HEK293 (cell line): ENCODE results near the gene AKAP6.

Experiments used
- ATF2 ChIP-seq: fragments of 450-650 bp; formaldehyde crosslinking; IDR thresholded peaks from 2 replicates; pipeline ENCODE4 v1.5.1; 2016; ENCODE audit warnings: missing biosample characterization, missing genetic modification characterization, low read depth
- HIC1 ChIP-seq: fragments of 450-650 bp; formaldehyde crosslinking; IDR thresholded peaks from 2 replicates; pipeline ENCODE4 v1.5.1; 2016; ENCODE audit warnings: missing biosample characterization, missing genetic modification characterization
- HOXA7 ChIP-seq: sonication (generic); formaldehyde crosslinking; IDR thresholded peaks from 2 replicates; pipeline ENCODE4 v1.8.1; 2022; ENCODE audit warnings: missing genetic modification reagents, borderline replicate concordance
- HOXC10 ChIP-seq: sonication (generic); formaldehyde crosslinking; IDR thresholded peaks from 2 replicates; pipeline ENCODE4 v1.8.1; 2023; ENCODE audit warnings: mild to moderate bottlenecking, missing genetic modification reagents
- IKZF3 ChIP-seq: fragments of 450-650 bp; IDR thresholded peaks from 2 replicates; pipeline ENCODE4 v1.5.0; 2018; ENCODE audit warnings: missing biosample characterization, mild to moderate bottlenecking, missing genetic modification characterization, moderate library complexity
- INSM2 ChIP-seq: fragments of 450-650 bp; formaldehyde crosslinking; IDR thresholded peaks from 2 replicates; pipeline ENCODE4 v1.5.1; 2016; ENCODE audit warnings: missing biosample characterization, missing genetic modification characterization
- PRDM6 ChIP-seq: fragments of 450-650 bp; formaldehyde crosslinking; IDR thresholded peaks from 2 replicates; pipeline ENCODE4 v1.5.1; 2017; ENCODE audit warnings: missing biosample characterization, missing genetic modification characterization
- SP7 ChIP-seq: fragments of 450-650 bp; formaldehyde crosslinking; IDR thresholded peaks from 2 replicates; pipeline ENCODE4 v1.5.1; 2016; ENCODE audit warnings: missing biosample characterization, missing genetic modification characterization
- ZBTB11 ChIP-seq: fragments of 450-650 bp; formaldehyde crosslinking; conservative IDR thresholded peaks from 2 replicates; pipeline ENCODE4 v1.5.1; 2016; ENCODE audit warnings: low read depth, missing biosample characterization, missing genetic modification characterization
- ZNF16 ChIP-seq: fragments of 450-650 bp; formaldehyde crosslinking; IDR thresholded peaks from 2 replicates; pipeline ENCODE4 v1.5.1; 2016; ENCODE audit warnings: low read depth, missing biosample characterization, missing genetic modification characterization
- ZNF18 ChIP-seq: fragments of 450-650 bp; formaldehyde crosslinking; IDR thresholded peaks from 2 replicates; pipeline ENCODE4 v1.5.1; 2016; ENCODE audit warnings: missing biosample characterization, missing genetic modification characterization
- ZNF239 ChIP-seq: fragments of 450-650 bp; formaldehyde crosslinking; IDR thresholded peaks from 2 replicates; pipeline ENCODE4 v1.5.1; 2016; ENCODE audit warnings: missing biosample characterization, missing genetic modification characterization
- ZNF324 ChIP-seq: fragments of 450-650 bp; formaldehyde crosslinking; IDR thresholded peaks from 2 replicates; pipeline ENCODE4 v1.5.1; 2016; ENCODE audit warnings: missing biosample characterization, missing genetic modification characterization
- ZNF398 ChIP-seq: fragments of 450-650 bp; formaldehyde crosslinking; IDR thresholded peaks from 2 replicates; pipeline ENCODE4 v1.5.1; 2017; ENCODE audit warnings: missing biosample characterization, missing genetic modification characterization
- ZNF48 ChIP-seq: fragments of 450-650 bp; formaldehyde crosslinking; IDR thresholded peaks from 2 replicates; pipeline ENCODE4 v1.5.1; 2016; ENCODE audit warnings: missing biosample characterization, missing genetic modification characterization
- ZNF501 ChIP-seq: fragments of 450-650 bp; formaldehyde crosslinking; IDR thresholded peaks from 2 replicates; pipeline ENCODE4 v1.5.1; 2016; ENCODE audit warnings: missing biosample characterization, missing genetic modification characterization
- ZNF549 ChIP-seq: fragments of 450-650 bp; IDR thresholded peaks from 2 replicates; pipeline ENCODE4 v1.5.1; 2018; ENCODE audit warnings: missing biosample characterization, missing genetic modification characterization, mild to moderate bottlenecking, inconsistent platforms, moderate library complexity
- ZNF555 ChIP-seq: fragments of 450-650 bp; formaldehyde crosslinking; conservative IDR thresholded peaks from 2 replicates; pipeline ENCODE4 v1.5.1; 2017; ENCODE audit warnings: missing biosample characterization, mild to moderate bottlenecking, missing genetic modification characterization, inconsistent platforms
- ZNF629 ChIP-seq: fragments of 450-650 bp; formaldehyde crosslinking; IDR thresholded peaks from 2 replicates; pipeline ENCODE4 v1.5.1; 2017; ENCODE audit warnings: missing biosample characterization, missing genetic modification characterization
- ZNF664 ChIP-seq: fragments of 450-650 bp; formaldehyde crosslinking; IDR thresholded peaks from 2 replicates; pipeline ENCODE4 v1.5.1; 2016; ENCODE audit warnings: missing biosample characterization, missing genetic modification characterization
- ZNF692 ChIP-seq: fragments of 450-650 bp; formaldehyde crosslinking; IDR thresholded peaks from 2 replicates; pipeline ENCODE4 v1.5.1; 2016; ENCODE audit warnings: missing biosample characterization, missing genetic modification characterization
- ZNF843 ChIP-seq: fragments of 450-650 bp; formaldehyde crosslinking; IDR thresholded peaks from 2 replicates; pipeline ENCODE4 v1.5.1; 2016; ENCODE audit warnings: missing biosample characterization, missing genetic modification characterization

AKAP6 gene

GRCh38 chr14:32426586-32427388, 97.7 kb downstream of the AKAP6 start (continued):
- TF ChIP-seq IKZF3 (tag by site-specific recombination), result 0 out of 2 replicates have a peak, but pooled peaks have one; percentile 31
- peak; percentile 39; the same call in 1 of the 2 replicates for TF ChIP-seq ZNF18 (tag by site-specific recombination)
- peak; percentile 52; the same call in 1 of the 2 replicates for TF ChIP-seq ZNF843 (tag by site-specific recombination)
- TF ChIP-seq ZBTB11 (tag by site-specific recombination), result peak; percentile 58
- 0 out of 2 replicates have a peak, but pooled peaks have one; percentile 9 for TF ChIP-seq ZNF692 (tag by site-specific recombination)
- TF ChIP-seq ATF2 (tag by site-specific recombination), result no peak
- TF ChIP-seq ZNF629 (tag by site-specific recombination), result peak; percentile 51; the same call in 1 of the 2 replicates
- TF ChIP-seq HOXA7 (CRISPR knock-in tag), result no peak
- no peak for TF ChIP-seq ZNF16 (tag by site-specific recombination)
- TF ChIP-seq ZNF555, result no peak
- 0 out of 2 replicates have a peak, but pooled peaks have one; percentile 19 for TF ChIP-seq ZNF398 (tag by site-specific recombination)
- 0 out of 2 replicates have a peak, but pooled peaks have one; percentile 54 for TF ChIP-seq SP7 (tag by site-specific recombination)
- no peak for TF ChIP-seq ZNF239
- peak; percentile 70 for TF ChIP-seq PRDM6 (tag by site-specific recombination)
- TF ChIP-seq ZNF501 (tag by site-specific recombination), result no peak
- TF ChIP-seq ZNF324 (tag by site-specific recombination), result no peak
- TF ChIP-seq ZNF48 (tag by site-specific recombination), result no peak
- no peak for TF ChIP-seq HOXC10
- TF ChIP-seq INSM2 (tag by site-specific recombination), result 0 out of 2 replicates have a peak, but pooled peaks have one; percentile 10
- TF ChIP-seq ZNF664 (tag by site-specific recombination), result 0 out of 2 replicates have a peak, but pooled peaks have one; percentile 13
- TF ChIP-seq HIC1 (tag by site-specific recombination), result no peak
- TF ChIP-seq ZNF549, result peak; percentile 87
